SK-N-SH treated with all-trans-retinoic acid at 6 μM for 48 hours (cell line): ENCODE measurements around the gene GTF2IRD1.

Experiments used
- ATAC-seq: fragments of 200-7000 bp; cut with Tn5 transposase; 3 replicates; pipeline ENCODE4 v1.9.1; 2020; ENCODE audit warnings: mild to moderate bottlenecking, moderate library complexity
- ARNTL ChIP-seq: fragments of 450-650 bp; formaldehyde crosslinking; IDR thresholded peaks from 2 replicates; pipeline ENCODE4 v1.5.0; 2020; ENCODE audit warnings: low read depth, mild to moderate bottlenecking, moderate library complexity, borderline replicate concordance
- BACH2 ChIP-seq: fragments of 250-450 bp; sonication (Bioruptor Pico); IDR thresholded peaks from 2 replicates; pipeline ENCODE4 v1.9.0; 2021; ENCODE audit warnings: mild to moderate bottlenecking, borderline replicate concordance
- CSDC2 ChIP-seq: fragments of 250-450 bp; sonication (Bioruptor Pico); IDR thresholded peaks from 2 replicates; pipeline ENCODE4 v1.5.0; 2020; ENCODE audit warnings: mild to moderate bottlenecking, moderate library complexity
- ESRRG ChIP-seq: fragments of 250-450 bp; sonication (Bioruptor Pico); IDR thresholded peaks from 2 replicates; pipeline ENCODE4 v1.6.1; 2021; ENCODE audit warnings: mild to moderate bottlenecking
- GLIS3 ChIP-seq: fragments of 250-450 bp; sonication (Bioruptor Pico); IDR thresholded peaks from 2 replicates; pipeline ENCODE4 v1.5.0; 2020; ENCODE audit warnings: mild to moderate bottlenecking, moderate library complexity
- ISL1 ChIP-seq: fragments of 250-450 bp; sonication (Bioruptor Pico); IDR thresholded peaks from 2 replicates; pipeline ENCODE4 v2.1.2; 2022; ENCODE audit warnings: mild to moderate bottlenecking, moderate library complexity
- OSR1 ChIP-seq: fragments of 250-450 bp; sonication (Bioruptor Pico); IDR thresholded peaks from 2 replicates; pipeline ENCODE4 v1.8.0; 2022; ENCODE audit warnings: moderate library complexity, mild to moderate bottlenecking, inconsistent platforms
- PPARA ChIP-seq: fragments of 250-450 bp; sonication (Bioruptor Pico); IDR thresholded peaks from 2 replicates; pipeline ENCODE4 v1.5.0; 2020; ENCODE audit warnings: mild to moderate bottlenecking, borderline replicate concordance
- RARB ChIP-seq: fragments of 250-450 bp; sonication (Bioruptor Pico); IDR thresholded peaks from 2 replicates; pipeline ENCODE4 v1.8.0; 2021; ENCODE audit warnings: mild to moderate bottlenecking, moderate library complexity
- SNAI2 ChIP-seq: fragments of 250-450 bp; sonication (Bioruptor Pico); IDR thresholded peaks from 2 replicates; pipeline ENCODE4 v1.5.0; 2020; ENCODE audit warnings: mild to moderate bottlenecking, moderate library complexity
- TCF4 ChIP-seq: fragments of 250-450 bp; sonication (Bioruptor Pico); IDR thresholded peaks from 2 replicates; pipeline ENCODE4 v1.8.0; 2021; ENCODE audit warnings: mild to moderate bottlenecking, moderate library complexity, borderline replicate concordance
- TOX ChIP-seq: fragments of 250-450 bp; sonication (Bioruptor Pico); IDR thresholded peaks from 2 replicates; pipeline ENCODE4 v1.8.0; 2021; ENCODE audit warnings: mild to moderate bottlenecking, moderate library complexity, borderline replicate concordance
- ZC3H10 ChIP-seq: fragments of 250-450 bp; sonication (Bioruptor Pico); IDR thresholded peaks from 2 replicates; pipeline ENCODE4 v1.5.1; 2021; ENCODE audit warnings: mild to moderate bottlenecking, moderate library complexity
- ZFP30 ChIP-seq: fragments of 450-650 bp; formaldehyde crosslinking; IDR thresholded peaks from 2 replicates; pipeline ENCODE4 v1.5.0; 2022; ENCODE audit warnings: mild to moderate bottlenecking, moderate library complexity
- ZNF565 ChIP-seq: fragments of 450-650 bp; formaldehyde crosslinking; conservative IDR thresholded peaks from 2 replicates; pipeline ENCODE4 v1.5.0; 2020; ENCODE audit warnings: low read depth, mild to moderate bottlenecking, moderate library complexity
- ZNF70 ChIP-seq: fragments of 450-650 bp; formaldehyde crosslinking; IDR thresholded peaks from 2 replicates; pipeline ENCODE4 v1.5.0; 2020; ENCODE audit warnings: mild to moderate bottlenecking, moderate library complexity
- ZNF8 ChIP-seq: fragments of 450-650 bp; formaldehyde crosslinking; IDR thresholded peaks from 2 replicates; pipeline ENCODE4 v1.5.0; 2020; ENCODE audit warnings: mild to moderate bottlenecking, moderate library complexity
- TF ChIP-seq, protein P1 (sequence below): fragments of 250-450 bp; sonication (Bioruptor Pico); IDR thresholded peaks from 2 replicates; pipeline ENCODE4 v1.8.0; 2021; ENCODE audit warnings: low read depth, mild to moderate bottlenecking, moderate library complexity, borderline replicate concordance
- TF ChIP-seq, protein P2 (sequence below): fragments of 250-450 bp; sonication (Bioruptor Pico); IDR thresholded peaks from 2 replicates; pipeline ENCODE4 v1.5.1; 2021; ENCODE audit warnings: mild to moderate bottlenecking, moderate library complexity
- TF ChIP-seq, protein P3 (sequence below): fragments of 250-450 bp; sonication (Bioruptor Pico); IDR thresholded peaks from 2 replicates; pipeline ENCODE4 v1.5.0; 2020; ENCODE audit warnings: mild to moderate bottlenecking, moderate library complexity
- TF ChIP-seq, protein P4 (sequence below): fragments of 250-450 bp; sonication (Bioruptor Pico); IDR thresholded peaks from 2 replicates; pipeline ENCODE4 v1.8.0; 2020; ENCODE audit warnings: mild to moderate bottlenecking, moderate library complexity, borderline replicate concordance
- TF ChIP-seq, protein P5 (sequence below): fragments of 250-450 bp; sonication (Bioruptor Pico); IDR thresholded peaks from 2 replicates; pipeline ENCODE4 v1.5.1; 2020; ENCODE audit warnings: low read depth, mild to moderate bottlenecking, moderate library complexity

Gene GTF2IRD1

DNA sequence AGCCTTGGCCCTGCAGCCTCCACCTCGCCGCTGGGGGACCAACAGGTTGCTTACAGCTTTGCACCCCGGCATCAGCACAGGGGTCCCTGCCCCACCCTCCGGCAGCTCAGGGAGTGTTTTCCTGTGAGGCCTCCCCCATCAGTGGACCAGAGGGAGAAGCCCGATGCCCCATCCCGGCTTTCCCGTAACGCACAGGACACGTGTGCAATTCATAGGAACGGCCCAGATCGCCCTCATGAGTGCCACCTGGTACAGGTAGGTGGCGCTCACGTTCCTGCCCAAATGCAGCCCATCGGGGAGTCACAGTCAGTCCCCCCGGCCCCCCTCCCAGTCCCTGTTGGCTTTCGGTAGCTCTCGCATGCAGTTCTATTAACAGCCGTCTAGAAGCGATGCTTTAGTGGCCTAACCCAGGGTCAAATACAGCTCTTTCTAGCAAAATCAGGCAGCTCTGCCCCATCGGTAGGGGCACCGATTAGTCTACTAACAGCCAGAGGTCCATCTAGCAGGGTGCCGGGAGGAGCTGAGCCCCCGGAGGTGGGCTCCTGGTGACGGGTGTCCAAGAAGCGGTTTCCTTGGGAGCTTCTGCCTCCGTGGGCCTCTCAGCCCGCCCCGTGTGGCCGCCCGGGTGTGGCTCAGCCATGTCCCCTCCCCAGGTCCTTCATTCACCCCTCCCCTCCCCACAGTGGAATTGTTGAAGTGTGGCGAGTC, 48.4 kb upstream of the GTF2IRD1 start:
- TF ChIP-seq BACH2 (CRISPR knock-in tag) (no peak), PPARA (no peak), ESRRG (no peak), OSR1 (CRISPR knock-in tag) (no peak), ISL1 (CRISPR knock-in tag) (no peak), RARB (no peak), GLIS3 (no peak), ZC3H10 (CRISPR knock-in tag) (no peak), ZNF8 (CRISPR knock-in tag) (no peak)
- TF ChIP-seq, protein P1, sequence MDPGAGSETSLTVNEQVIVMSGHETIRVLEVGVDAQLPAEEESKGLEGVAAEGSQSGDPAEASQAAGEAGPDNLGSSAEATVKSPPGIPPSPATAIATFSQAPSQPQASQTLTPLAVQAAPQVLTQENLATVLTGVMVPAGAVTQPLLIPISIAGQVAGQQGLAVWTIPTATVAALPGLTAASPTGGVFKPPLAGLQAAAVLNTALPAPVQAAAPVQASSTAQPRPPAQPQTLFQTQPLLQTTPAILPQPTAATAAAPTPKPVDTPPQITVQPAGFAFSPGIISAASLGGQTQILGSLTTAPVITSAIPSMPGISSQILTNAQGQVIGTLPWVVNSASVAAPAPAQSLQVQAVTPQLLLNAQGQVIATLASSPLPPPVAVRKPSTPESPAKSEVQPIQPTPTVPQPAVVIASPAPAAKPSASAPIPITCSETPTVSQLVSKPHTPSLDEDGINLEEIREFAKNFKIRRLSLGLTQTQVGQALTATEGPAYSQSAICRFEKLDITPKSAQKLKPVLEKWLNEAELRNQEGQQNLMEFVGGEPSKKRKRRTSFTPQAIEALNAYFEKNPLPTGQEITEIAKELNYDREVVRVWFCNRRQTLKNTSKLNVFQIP: no peak
- TF ChIP-seq, protein P2, sequence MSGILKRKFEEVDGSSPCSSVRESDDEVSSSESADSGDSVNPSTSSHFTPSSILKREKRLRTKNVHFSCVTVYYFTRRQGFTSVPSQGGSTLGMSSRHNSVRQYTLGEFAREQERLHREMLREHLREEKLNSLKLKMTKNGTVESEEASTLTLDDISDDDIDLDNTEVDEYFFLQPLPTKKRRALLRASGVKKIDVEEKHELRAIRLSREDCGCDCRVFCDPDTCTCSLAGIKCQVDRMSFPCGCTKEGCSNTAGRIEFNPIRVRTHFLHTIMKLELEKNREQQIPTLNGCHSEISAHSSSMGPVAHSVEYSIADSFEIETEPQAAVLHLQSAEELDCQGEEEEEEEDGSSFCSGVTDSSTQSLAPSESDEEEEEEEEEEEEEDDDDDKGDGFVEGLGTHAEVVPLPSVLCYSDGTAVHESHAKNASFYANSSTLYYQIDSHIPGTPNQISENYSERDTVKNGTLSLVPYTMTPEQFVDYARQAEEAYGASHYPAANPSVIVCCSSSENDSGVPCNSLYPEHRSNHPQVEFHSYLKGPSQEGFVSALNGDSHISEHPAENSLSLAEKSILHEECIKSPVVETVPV (CRISPR knock-in tag): no peak
- TF ChIP-seq, protein P3, sequence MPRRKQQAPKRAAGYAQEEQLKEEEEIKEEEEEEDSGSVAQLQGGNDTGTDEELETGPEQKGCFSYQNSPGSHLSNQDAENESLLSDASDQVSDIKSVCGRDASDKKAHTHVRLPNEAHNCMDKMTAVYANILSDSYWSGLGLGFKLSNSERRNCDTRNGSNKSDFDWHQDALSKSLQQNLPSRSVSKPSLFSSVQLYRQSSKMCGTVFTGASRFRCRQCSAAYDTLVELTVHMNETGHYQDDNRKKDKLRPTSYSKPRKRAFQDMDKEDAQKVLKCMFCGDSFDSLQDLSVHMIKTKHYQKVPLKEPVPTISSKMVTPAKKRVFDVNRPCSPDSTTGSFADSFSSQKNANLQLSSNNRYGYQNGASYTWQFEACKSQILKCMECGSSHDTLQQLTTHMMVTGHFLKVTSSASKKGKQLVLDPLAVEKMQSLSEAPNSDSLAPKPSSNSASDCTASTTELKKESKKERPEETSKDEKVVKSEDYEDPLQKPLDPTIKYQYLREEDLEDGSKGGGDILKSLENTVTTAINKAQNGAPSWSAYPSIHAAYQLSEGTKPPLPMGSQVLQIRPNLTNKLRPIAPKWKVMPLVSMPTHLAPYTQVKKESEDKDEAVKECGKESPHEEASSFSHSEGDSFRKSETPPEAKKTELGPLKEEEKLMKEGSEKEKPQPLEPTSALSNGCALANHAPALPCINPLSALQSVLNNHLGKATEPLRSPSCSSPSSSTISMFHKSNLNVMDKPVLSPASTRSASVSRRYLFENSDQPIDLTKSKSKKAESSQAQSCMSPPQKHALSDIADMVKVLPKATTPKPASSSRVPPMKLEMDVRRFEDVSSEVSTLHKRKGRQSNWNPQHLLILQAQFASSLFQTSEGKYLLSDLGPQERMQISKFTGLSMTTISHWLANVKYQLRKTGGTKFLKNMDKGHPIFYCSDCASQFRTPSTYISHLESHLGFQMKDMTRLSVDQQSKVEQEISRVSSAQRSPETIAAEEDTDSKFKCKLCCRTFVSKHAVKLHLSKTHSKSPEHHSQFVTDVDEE (CRISPR knock-in tag): no peak
- ATAC-seq: peak; percentile 14; the same call in 1 of the 3 replicates

DNA sequence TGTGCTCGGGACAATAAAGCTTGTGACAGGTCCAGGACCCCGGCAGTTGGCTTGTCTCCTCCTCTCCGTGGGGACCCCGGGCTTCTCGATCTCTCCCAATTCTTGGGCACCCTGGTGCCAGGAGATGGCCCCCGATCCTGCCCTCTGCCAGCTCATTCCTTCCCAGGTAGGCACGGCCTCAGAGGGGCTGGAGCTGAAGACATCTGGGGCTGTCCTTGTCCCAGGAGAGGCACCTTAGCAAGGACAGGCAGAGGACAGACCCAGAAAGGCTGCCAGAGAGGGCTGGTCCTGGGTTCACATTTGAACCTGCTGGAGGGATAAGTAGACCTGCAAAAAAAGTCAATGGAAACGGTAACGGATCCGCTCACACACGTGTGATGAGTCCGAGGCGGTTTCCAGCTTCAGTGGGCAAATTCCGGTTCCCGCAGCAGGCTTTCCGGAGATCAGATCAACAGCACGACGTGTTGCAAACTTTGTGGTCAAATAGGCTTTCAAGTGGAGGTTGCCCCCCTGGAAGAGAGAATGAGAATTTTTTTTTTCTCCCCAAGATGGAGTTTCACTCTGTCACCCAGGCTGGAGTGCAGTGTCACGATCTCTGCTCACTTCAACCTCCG, 47.7 kb upstream of the GTF2IRD1 start:
- TF ChIP-seq BACH2 (CRISPR knock-in tag): no peak
- TF ChIP-seq ZNF565: no peak
- TF ChIP-seq ZC3H10 (CRISPR knock-in tag): no peak
- TF ChIP-seq OSR1 (CRISPR knock-in tag): no peak
- TF ChIP-seq TOX: no peak
- TF ChIP-seq, protein P4, sequence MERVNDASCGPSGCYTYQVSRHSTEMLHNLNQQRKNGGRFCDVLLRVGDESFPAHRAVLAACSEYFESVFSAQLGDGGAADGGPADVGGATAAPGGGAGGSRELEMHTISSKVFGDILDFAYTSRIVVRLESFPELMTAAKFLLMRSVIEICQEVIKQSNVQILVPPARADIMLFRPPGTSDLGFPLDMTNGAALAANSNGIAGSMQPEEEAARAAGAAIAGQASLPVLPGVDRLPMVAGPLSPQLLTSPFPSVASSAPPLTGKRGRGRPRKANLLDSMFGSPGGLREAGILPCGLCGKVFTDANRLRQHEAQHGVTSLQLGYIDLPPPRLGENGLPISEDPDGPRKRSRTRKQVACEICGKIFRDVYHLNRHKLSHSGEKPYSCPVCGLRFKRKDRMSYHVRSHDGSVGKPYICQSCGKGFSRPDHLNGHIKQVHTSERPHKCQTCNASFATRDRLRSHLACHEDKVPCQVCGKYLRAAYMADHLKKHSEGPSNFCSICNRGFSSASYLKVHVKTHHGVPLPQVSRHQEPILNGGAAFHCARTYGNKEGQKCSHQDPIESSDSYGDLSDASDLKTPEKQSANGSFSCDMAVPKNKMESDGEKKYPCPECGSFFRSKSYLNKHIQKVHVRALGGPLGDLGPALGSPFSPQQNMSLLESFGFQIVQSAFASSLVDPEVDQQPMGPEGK (CRISPR knock-in tag): no peak
- TF ChIP-seq ISL1 (CRISPR knock-in tag): no peak
- TF ChIP-seq CSDC2 (CRISPR knock-in tag): no peak
- no peak for TF ChIP-seq RARB
- no peak for TF ChIP-seq ESRRG
- no peak for TF ChIP-seq TCF4
- TF ChIP-seq, protein P5, sequence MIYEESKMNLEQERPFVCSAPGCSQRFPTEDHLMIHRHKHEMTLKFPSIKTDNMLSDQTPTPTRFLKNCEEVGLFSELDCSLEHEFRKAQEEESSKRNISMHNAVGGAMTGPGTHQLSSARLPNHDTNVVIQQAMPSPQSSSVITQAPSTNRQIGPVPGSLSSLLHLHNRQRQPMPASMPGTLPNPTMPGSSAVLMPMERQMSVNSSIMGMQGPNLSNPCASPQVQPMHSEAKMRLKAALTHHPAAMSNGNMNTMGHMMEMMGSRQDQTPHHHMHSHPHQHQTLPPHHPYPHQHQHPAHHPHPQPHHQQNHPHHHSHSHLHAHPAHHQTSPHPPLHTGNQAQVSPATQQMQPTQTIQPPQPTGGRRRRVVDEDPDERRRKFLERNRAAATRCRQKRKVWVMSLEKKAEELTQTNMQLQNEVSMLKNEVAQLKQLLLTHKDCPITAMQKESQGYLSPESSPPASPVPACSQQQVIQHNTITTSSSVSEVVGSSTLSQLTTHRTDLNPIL: no peak
- no peak for TF ChIP-seq SNAI2 (CRISPR knock-in tag)
- no peak for TF ChIP-seq ZFP30
- no peak for TF ChIP-seq ARNTL (CRISPR knock-in tag)
- no peak for TF ChIP-seq ZNF8 (CRISPR knock-in tag)
- no peak for TF ChIP-seq PPARA
- TF ChIP-seq, protein P1: no peak
- TF ChIP-seq GLIS3: no peak
- no peak for TF ChIP-seq ZNF70 (CRISPR knock-in tag)
- no peak for ATAC-seq
